Tibial nerve (tissue), 4 donors: ENCODE data around the gene TMEM120A.

ENCODE experiments used
- CTCF ChIP-seq, 5 experiments: fragments of 200-600 bp in 3 of 5; fragments of 450-650 bp in 2 of 5; sonication (generic) in 3 of 5; IDR thresholded peaks; one replicate each; pipeline ENCODE4 v1.5.1; 2016 to 2019; ENCODE audit warnings: antibody characterized with exemption in 5 of 5, mild to moderate bottlenecking in 3 of 5, moderate library complexity in 2 of 5
- EP300 ChIP-seq, 2 donors: sonication (generic); formaldehyde crosslinking; IDR thresholded peaks; one replicate each; pipeline ENCODE4 v1.6.1; 2017; ENCODE audit warnings: antibody characterized with exemption in 2 of 2, mild to moderate bottlenecking in 1 of 2
- POLR2A ChIP-seq, 2 donors: fragments of 450-650 bp; IDR thresholded peaks; one replicate each; pipeline ENCODE4 v1.6.1; 2017; ENCODE audit warnings: antibody characterized with exemption in 2 of 2, mild to moderate bottlenecking in 2 of 2, moderate library complexity in 2 of 2

- TF ChIP-seq CTCF (IDR thresholded peaks at IDR 0.05): no peak
- no peak for TF ChIP-seq EP300 (IDR thresholded peaks at IDR 0.05)
- TF ChIP-seq POLR2A (IDR thresholded peaks at IDR 0.05): no peak
Measured at GRCh38 chr7:75981203-75981452, 13.3 kb downstream of the TMEM120A start.
